Stimulated activated naive CD8-positive, alpha-beta T cell treated with anti-CD3 and anti-CD28 coated beads, Interleukin-15, Interleukin-2, amounts not matched to agents 100 ng/mL and 50 ng/mL, for 24 hours (primary cell): ENCODE data around the gene PDLIM5.

ENCODE experiments used
- H3K27ac Mint-ChIP-seq: one replicate; pipeline ENCODE4 v1.8.0; 2021; ENCODE audit warnings: mild to moderate bottlenecking, mixed read lengths
- H3K27me3 Mint-ChIP-seq: one replicate; pipeline ENCODE4 v1.8.0; 2021; ENCODE audit warnings: mixed read lengths
- H3K36me3 Mint-ChIP-seq: one replicate; pipeline ENCODE4 v1.8.0; 2021; ENCODE audit warnings: low read depth, mixed read lengths
- H3K4me1 Mint-ChIP-seq: one replicate; pipeline ENCODE4 v1.8.0; 2021; ENCODE audit warnings: low read depth, mixed read lengths
- H3K4me3 Mint-ChIP-seq: one replicate; pipeline ENCODE4 v1.8.0; 2021; ENCODE audit warnings: mild to moderate bottlenecking, mixed read lengths
- H3K9me3 Mint-ChIP-seq: one replicate; pipeline ENCODE4 v1.8.0; 2021; ENCODE audit warnings: mixed read lengths

Gene PDLIM5

DNA sequence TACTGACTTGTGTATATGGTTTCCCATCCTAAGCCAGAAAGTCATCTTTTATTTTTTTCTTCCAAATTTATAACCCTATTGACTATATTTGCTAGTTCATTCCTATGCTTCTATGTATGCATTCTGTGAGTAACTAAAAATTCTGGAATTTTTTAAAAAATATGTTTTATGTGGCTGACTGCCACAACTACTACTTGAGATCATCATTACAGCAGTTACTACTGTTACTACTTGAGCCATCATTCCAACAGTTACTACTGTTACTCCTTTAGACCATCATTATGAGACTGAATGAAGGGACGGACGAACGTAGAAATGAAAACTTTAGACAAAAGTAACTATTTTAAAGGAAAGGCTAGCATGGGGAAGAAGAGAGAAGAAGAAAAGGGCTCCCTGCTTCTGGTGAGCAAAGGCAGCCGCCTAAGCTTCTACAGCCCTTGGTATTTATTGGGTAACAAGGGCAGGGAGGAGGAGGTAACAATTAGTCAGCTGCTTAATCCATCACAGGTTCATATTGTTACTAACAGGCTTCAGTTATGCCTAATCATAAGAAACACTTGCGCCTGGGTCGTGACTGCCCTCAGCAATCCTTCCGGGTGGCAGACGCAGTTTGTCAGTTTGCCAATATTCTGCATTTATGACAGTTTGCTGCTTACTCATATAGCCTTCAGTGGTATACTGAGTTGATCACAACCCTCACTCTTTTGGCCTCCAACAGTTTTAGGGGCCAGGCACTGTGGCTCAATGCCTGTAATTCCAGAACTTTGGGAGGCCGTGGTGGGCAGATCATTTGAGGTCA, 80.4 kb downstream of the PDLIM5 start:
- peaks cover 7% of the 10 kb centered on the region for H3K36me3 Mint-ChIP-seq
- H3K4me3 Mint-ChIP-seq = no peak overlapping the region
- no peaks in the 10 kb centered on the region for H3K9me3 Mint-ChIP-seq
- H3K27ac Mint-ChIP-seq = no peak overlapping the region
- peaks cover 12% of the 10 kb centered on the region for H3K4me1 Mint-ChIP-seq
- no peaks in the 10 kb centered on the region for H3K27me3 Mint-ChIP-seq

DNA sequence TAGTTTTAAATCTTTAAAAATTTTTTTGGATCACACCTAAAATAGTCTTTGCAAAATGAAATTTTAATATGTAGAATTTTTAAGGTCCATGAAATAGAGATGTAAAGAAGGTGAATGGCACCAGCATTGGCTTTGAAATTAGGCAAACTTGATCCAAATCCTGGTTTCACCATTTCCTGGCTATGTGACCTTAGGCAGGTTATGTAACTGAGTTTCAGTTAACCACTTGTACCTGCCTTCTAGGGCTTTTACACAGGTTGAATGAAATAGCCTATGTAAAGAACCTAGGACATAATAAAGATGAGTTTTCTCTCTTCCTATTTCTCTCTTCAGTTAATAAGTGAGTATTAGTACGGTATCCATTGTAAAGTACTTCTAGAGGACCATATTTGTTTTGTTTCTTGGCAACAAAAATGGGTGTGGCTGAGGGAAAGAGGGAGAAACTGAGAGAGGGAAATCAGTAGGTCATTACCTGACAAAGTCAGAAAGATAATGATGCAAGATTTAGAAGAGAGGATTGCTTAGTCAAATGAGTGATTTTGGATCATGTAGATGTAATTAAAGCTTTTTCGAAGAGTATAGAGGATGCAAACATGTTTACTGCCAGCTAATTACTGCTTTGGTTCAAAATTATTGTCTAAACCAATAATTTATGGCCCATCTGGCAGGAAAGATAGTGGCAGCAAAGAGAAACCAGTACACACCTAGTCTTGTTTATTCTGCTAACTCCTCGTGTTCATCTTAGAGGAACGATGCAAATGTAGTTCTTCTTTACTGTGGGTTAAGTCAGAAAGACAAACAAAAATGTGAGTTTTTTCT, 81.9 kb downstream of the PDLIM5 start:
- H3K4me1 Mint-ChIP-seq = peaks cover 12% of the 10 kb centered on the region
- no peak overlapping the region for H3K4me3 Mint-ChIP-seq
- H3K36me3 Mint-ChIP-seq = peaks cover 4% of the 10 kb centered on the region
- no peaks in the 10 kb centered on the region for H3K27me3 Mint-ChIP-seq
- no peak overlapping the region for H3K27ac Mint-ChIP-seq
- H3K9me3 Mint-ChIP-seq = no peaks in the 10 kb centered on the region

DNA sequence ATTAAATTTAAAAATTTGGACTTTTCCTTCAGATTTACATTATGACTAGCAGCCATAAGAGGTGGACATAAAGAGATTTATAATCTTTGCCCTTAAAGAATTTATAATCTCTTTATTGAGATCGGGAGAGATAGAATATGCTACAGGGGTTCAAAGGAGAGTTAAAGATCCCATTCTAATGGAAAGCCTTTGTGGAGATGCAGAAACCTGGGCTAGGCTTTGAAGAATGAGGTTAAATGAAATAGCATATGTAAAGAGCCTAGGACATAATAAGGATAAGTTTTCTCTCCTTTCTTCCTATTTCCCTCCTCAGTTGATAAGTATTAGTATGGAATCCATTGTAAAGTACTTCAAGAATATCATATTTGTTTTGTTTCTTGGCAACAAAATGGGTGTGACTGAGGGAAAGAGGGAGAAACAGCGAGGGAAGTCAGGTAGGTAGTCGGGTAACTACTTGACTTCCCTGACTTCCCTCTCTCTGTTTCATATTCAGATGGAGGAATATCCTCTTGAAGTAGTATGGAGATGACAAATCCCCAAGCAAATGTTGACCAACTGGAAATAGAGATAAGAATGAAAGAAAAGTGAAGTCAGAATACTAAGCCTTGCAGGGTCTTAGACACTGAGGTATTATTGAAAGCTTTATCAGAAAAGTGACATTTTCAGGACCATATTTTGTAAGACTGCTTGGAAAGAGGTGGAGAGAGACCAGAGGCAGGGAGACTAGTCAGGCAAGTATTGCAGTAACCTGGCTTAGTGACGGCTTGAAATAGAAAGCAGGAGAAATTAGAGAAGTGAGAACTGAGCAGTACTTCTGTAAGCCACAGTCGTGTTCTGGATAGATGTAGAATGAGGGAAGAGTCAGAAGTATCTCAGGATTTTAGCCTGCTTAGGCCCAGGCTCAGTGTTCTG, 82.9 kb downstream of the PDLIM5 start:
- Mint-ChIP-seq H3K27me3 (no peaks in the 10 kb centered on the region), H3K36me3 (no peaks in the 10 kb centered on the region), H3K27ac (no peak overlapping the region), H3K4me1 (peaks cover 12% of the 10 kb centered on the region), H3K9me3 (no peaks in the 10 kb centered on the region), H3K4me3 (no peak overlapping the region)

DNA sequence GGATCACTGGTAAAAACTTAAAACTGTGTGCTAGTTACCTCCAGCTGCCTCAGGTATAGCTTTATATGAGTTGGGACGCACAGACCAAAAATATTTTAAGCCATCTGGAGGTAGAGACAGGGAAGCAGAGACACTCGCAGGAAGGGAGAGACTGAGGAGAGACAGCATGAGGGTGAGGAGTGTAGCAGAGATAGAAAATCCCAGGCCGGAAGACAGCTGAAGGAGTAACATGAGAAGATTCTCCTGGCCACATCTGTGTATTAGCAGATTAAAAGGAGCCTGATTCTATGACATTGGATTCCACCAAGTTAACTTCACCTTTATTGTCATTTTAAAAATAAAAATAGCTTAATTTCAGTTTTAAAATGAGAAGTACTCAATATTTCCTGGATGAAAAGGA, 84.3 kb downstream of the PDLIM5 start:
- no peaks in the 10 kb centered on the region for H3K9me3 Mint-ChIP-seq
- H3K27me3 Mint-ChIP-seq = no peaks in the 10 kb centered on the region
- peaks cover 12% of the 10 kb centered on the region for H3K4me1 Mint-ChIP-seq
- H3K36me3 Mint-ChIP-seq = no peaks in the 10 kb centered on the region
- H3K27ac Mint-ChIP-seq = no peak overlapping the region
- H3K4me3 Mint-ChIP-seq = no peak overlapping the region

DNA sequence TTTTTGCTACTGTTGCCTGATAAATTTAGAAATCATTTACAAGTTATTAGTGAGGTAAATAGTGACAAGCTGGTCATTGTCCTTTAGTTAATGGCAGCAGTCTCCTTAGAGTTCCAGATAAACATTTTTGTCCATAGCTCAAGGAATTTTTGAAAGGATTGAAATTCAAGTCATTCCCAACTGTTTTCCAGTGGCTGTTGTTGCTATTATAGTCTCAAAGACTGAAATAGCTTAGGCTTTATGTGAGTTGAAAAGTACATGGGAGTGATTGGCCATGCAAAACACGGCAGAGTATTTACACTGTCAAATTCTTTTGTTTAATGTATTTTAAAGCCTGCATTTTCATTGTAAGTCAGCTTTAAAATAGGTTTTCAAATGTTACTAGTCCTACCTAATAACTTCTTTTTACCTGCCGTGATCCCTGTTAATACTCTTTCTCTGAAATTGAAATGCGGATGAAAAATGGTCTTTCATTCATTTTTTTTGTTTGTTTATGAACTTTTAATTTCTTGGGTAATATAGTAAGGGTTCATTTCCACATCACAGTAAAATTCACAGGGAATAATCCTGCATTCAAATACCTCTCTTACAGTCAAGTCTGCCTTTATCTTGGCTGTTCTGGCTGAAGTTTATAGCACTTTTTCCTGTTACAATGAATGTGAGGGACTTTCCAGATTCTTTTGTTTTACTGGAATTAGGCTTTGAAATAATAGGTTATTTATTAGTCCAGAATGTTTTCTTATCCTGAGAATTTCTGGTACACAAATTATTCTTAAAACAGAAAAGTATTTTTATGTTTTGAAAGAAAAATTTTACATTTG, 85.1 kb downstream of the PDLIM5 start:
- Mint-ChIP-seq H3K4me1 (peaks cover 12% of the 10 kb centered on the region), H3K4me3 (no peak overlapping the region), H3K27ac (no peak overlapping the region), H3K9me3 (no peaks in the 10 kb centered on the region), H3K27me3 (no peaks in the 10 kb centered on the region), H3K36me3 (no peaks in the 10 kb centered on the region)

DNA sequence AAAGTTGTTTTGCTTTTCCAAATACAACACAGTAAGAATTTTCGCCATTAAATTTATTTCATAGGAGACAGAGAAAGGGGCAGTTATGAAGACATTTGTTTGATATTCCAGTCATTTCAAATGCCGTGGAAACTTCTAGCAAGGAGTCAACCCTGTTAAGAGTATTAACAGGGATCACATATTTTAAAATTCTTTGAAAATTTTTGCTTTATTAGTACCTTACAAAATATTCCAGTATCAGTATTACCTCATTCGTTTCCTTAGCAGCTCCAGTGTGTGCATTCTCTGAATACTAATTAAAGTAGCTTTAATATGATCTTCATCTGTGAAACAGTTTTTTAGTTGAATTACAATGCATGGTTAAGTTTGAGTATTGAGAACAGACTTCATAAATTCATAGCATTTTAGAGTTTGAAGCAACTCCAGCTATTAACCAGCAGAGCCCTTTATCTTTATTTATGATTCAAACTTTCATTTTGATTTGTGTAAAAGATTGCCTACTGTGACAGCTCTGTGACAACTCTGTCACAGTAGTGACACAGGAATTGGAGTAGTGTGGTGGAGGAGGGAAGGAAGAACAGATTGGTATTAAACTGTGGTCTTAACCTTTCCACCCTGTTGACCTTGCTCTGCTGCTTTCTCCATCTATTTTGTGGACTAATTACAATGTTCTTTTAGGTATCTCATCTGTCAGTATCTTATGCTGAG, 86.3 kb downstream of the PDLIM5 start:
- no peaks in the 10 kb centered on the region for H3K36me3 Mint-ChIP-seq
- H3K9me3 Mint-ChIP-seq = no peaks in the 10 kb centered on the region
- no peak overlapping the region for H3K27ac Mint-ChIP-seq
- H3K4me1 Mint-ChIP-seq = peaks cover 12% of the 10 kb centered on the region
- no peaks in the 10 kb centered on the region for H3K27me3 Mint-ChIP-seq
- no peak overlapping the region for H3K4me3 Mint-ChIP-seq

DNA sequence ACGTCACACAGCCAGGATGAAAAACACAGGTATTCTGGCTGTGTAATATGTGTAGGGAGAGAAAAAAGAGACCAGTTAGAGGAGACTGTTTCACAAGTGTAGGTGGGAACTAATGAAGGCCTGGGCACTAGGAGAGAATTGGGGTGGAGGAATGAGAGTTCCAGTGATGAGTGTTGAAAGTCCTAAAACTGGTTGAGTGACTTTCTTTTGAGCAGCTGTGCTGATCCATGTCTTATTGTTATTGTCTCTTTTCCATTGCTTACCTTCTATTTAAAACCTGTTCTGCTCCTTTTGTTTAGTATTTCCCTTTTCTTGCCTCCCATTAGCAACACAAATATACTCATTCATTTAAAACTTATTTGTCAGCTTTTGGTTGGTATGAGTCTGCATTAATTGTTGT, 88.7 kb downstream of the PDLIM5 start:
- H3K27ac Mint-ChIP-seq = no peak overlapping the region
- H3K4me1 Mint-ChIP-seq = peaks cover 7% of the 10 kb centered on the region
- no peaks in the 10 kb centered on the region for H3K36me3 Mint-ChIP-seq
- H3K9me3 Mint-ChIP-seq = no peaks in the 10 kb centered on the region
- H3K27me3 Mint-ChIP-seq = no peaks in the 10 kb centered on the region
- H3K4me3 Mint-ChIP-seq = no peak overlapping the region

DNA sequence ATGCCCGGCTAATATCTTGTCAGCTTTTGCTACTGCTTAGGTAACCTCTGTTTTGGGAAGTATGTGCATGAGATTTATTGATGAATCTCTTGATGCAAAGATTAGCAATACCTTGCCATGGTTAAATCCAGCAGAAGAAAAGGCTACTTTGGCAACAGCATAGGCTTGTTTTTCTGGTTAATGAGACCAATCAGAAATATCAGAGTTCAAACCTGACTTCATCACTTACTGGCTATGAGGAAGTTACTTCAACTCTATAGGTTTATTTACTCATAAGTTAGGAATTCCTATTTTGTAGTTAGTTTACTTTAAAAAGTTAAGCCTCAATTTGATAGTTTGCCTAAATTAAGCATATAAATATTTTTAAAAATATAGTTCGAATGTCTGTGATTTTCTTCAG, 93.1 kb downstream of the PDLIM5 start:
- Mint-ChIP-seq H3K27ac (no peak overlapping the region), H3K27me3 (no peaks in the 10 kb centered on the region), H3K4me1 (peaks cover 5% of the 10 kb centered on the region), H3K9me3 (peaks cover 4% of the 10 kb centered on the region), H3K36me3 (peaks cover 9% of the 10 kb centered on the region), H3K4me3 (no peak overlapping the region)

DNA sequence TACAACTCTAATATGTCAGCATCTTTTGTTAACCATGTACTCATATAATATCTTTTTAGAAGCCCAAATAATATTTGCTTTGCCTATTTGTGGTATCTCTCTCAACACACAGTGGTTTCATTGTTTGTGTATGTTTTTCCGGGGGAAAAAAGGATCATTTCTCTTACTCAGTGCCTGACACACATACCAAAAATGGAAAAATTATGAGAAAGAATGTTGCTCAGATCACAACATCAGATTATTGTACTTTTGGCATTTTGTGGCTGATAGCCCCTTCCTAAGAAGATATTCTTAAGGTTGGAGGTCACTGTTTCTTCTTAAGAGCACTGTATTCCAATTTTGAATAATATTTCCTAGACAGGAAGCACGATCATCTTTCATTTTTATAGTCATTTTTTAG, 93.6 kb downstream of the PDLIM5 start:
- H3K27ac Mint-ChIP-seq = no peak overlapping the region
- peaks cover 9% of the 10 kb centered on the region for H3K36me3 Mint-ChIP-seq
- H3K4me3 Mint-ChIP-seq = no peak overlapping the region
- H3K4me1 Mint-ChIP-seq = peaks cover 5% of the 10 kb centered on the region
- H3K27me3 Mint-ChIP-seq = no peaks in the 10 kb centered on the region
- H3K9me3 Mint-ChIP-seq = peaks cover 4% of the 10 kb centered on the region

DNA sequence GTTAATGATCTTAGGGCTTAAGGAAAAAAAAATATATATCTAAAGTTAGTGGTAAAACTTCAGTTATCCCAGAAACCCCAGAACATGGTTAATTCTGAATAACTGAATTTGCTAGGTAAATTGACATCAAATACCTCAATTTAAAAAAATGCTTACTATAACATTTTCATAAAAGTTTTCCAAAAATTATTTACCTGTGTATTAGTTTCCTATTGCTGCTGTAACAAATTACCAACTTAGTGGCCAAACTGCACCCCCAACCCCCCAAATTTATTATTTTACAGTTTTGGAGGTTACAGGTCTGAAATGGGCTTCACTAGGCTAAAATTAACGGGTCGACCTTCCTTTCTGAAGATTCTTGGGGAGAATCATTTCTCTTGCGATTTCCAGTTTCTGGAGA, 95.2 kb downstream of the PDLIM5 start:
- no peaks in the 10 kb centered on the region for H3K27me3 Mint-ChIP-seq
- peaks cover 5% of the 10 kb centered on the region for H3K4me1 Mint-ChIP-seq
- no peak overlapping the region for H3K27ac Mint-ChIP-seq
- no peak overlapping the region for H3K4me3 Mint-ChIP-seq
- peaks cover 4% of the 10 kb centered on the region for H3K9me3 Mint-ChIP-seq
- peaks cover 9% of the 10 kb centered on the region for H3K36me3 Mint-ChIP-seq

DNA sequence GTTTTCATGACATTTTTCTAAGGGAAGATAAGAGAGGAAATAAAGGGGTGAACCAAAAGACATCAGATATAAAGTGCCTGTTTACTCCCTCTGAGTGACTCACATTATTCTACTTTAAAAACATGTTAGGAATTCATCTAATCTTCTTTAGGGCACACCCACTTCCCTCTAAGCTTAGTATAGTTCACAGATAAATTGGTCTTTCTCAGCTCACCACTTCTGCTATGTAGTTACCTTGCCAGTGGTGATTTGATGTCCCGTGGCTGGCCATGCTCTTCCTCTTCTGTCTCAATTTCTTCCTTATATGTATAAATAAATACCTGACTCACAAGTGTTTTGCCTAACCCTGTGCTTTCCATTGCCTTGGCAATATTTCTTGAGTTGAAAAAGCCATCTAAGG, 96.8 kb downstream of the PDLIM5 start:
- Mint-ChIP-seq H3K4me1 (peaks cover 5% of the 10 kb centered on the region), H3K4me3 (no peak overlapping the region), H3K36me3 (peaks cover 9% of the 10 kb centered on the region), H3K27ac (no peak overlapping the region), H3K9me3 (peaks cover 4% of the 10 kb centered on the region), H3K27me3 (no peaks in the 10 kb centered on the region)

DNA sequence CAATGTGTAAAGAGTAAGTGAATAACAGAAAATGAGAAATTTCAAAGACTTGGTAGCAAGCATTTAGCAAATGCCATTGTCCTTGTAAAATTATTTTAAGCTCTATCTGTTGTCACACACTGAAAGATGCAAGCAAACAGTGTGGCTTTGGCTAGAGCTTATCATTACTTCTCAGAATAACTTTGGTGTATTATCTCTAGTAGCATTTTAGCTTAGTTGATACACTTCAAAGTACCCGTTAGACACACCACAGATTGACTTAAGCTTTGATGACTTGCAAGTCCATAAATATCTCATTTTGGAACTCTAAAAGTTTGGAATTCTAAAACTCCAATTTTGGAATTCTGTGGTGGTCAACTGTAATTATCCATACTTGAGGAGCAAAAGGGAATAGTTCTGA, 98.6 kb downstream of the PDLIM5 start:
- Mint-ChIP-seq H3K27ac (no peak overlapping the region), H3K4me1 (peaks cover 3% of the 10 kb centered on the region), H3K4me3 (no peak overlapping the region), H3K9me3 (peaks cover 4% of the 10 kb centered on the region), H3K27me3 (no peaks in the 10 kb centered on the region), H3K36me3 (peaks cover 9% of the 10 kb centered on the region)

DNA sequence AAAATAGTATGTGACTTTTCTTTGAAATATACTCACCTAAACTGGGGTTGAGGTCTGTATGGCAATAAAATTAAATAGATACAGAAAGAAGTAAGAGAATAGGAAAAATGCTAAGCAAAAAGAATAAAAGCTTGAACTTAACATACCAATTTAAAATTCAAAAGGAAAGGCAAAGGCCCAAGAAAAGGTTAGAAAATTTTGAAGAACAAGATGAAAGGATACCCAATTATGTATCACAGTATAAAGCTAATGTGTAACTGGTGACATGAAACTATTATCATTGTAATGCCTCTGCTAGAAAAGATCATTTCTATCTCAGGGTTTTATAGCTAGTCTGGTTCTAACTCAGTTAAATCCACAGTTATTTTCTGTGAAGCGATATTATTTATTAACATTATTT, 99.1 kb downstream of the PDLIM5 start:
- Mint-ChIP-seq H3K36me3 (peaks cover 9% of the 10 kb centered on the region), H3K27ac (no peak overlapping the region), H3K27me3 (no peaks in the 10 kb centered on the region), H3K4me1 (no peaks in the 10 kb centered on the region), H3K4me3 (no peak overlapping the region), H3K9me3 (peaks cover 4% of the 10 kb centered on the region)
